GM06990 (cell line): ENCODE results near the gene PARVA.

Source experiments
- DNase-seq: peaks from one replicate; pipeline ENCODE4 v3.0.0-alpha.2; 2011; ENCODE audit not compliant: insufficient read length; ENCODE audit errors: extremely low read depth
- H3K27me3 ChIP-seq: replicated peaks from 2 replicates; pipeline ENCODE4 v1.6.0; 2011; ENCODE audit warnings: low read length; ENCODE audit not compliant: control insufficient read depth, insufficient read depth
- H3K36me3 ChIP-seq: 2 replicates; pipeline ENCODE4 v1.5.1; 2011; ENCODE audit warnings: low read length; ENCODE audit not compliant: control insufficient read depth, insufficient read depth
- H3K4me3 ChIP-seq: replicated peaks from 2 replicates; pipeline ENCODE4 v1.5.1; 2011; ENCODE audit warnings: low read depth, mild to moderate bottlenecking, control low read depth, low read length
- TF ChIP-seq, protein P1 (sequence below): IDR thresholded peaks from 2 replicates; pipeline ENCODE4 v1.5.1; 2011; ENCODE audit warnings: low read length, control low read depth, mild to moderate bottlenecking, inconsistent platforms; ENCODE audit not compliant: insufficient read depth, poor library complexity, severe bottlenecking

The PARVA gene

DNA sequence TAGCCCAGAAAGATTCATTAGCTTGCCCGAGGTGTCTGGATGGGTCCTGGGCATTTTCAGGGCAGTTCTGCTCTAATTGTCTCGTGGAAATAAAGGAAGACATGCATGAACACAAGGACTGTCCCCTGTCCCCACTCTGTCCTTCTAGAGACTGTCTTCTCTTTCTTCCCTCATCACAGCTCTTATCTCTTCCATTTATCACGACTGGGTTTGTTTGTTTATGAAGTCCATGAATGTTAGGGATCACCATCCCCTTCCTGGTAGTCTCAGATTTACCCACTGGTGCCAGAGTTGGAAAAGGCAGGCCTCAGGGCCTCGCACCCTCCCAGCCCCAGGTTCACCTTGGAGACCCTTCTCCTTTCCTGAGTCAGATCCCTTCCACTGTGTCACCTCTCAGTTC lies 134.8 kb downstream of the PARVA start:
- Histone ChIP-seq H3K27me3 (peaks cover 2% of the 10 kb centered on the region), H3K36me3 (no peaks in the 10 kb centered on the region), H3K4me3 (no peak overlapping the region)
- TF ChIP-seq, protein P1, sequence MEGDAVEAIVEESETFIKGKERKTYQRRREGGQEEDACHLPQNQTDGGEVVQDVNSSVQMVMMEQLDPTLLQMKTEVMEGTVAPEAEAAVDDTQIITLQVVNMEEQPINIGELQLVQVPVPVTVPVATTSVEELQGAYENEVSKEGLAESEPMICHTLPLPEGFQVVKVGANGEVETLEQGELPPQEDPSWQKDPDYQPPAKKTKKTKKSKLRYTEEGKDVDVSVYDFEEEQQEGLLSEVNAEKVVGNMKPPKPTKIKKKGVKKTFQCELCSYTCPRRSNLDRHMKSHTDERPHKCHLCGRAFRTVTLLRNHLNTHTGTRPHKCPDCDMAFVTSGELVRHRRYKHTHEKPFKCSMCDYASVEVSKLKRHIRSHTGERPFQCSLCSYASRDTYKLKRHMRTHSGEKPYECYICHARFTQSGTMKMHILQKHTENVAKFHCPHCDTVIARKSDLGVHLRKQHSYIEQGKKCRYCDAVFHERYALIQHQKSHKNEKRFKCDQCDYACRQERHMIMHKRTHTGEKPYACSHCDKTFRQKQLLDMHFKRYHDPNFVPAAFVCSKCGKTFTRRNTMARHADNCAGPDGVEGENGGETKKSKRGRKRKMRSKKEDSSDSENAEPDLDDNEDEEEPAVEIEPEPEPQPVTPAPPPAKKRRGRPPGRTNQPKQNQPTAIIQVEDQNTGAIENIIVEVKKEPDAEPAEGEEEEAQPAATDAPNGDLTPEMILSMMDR = no peak
- DNase-seq = no peak

GRCh38 chr11:12512826-12513395 lies 135.5 kb downstream of the PARVA start:
- no peak for DNase-seq
- H3K27me3 ChIP-seq = peaks cover 2% of the 10 kb centered on the region
- no peak overlapping the region for H3K4me3 ChIP-seq
- TF ChIP-seq, protein P1 = no peak
- H3K36me3 ChIP-seq = no peaks in the 10 kb centered on the region

- TF ChIP-seq, protein P1 = no peak
- no peak overlapping the region for H3K4me3 ChIP-seq
- peaks cover 2% of the 10 kb centered on the region for H3K27me3 ChIP-seq
- no peak for DNase-seq
- H3K36me3 ChIP-seq = no peaks in the 10 kb centered on the region
These were observed 139.2 kb downstream of the PARVA start for GRCh38 chr11:12516387-12517105.

DNA sequence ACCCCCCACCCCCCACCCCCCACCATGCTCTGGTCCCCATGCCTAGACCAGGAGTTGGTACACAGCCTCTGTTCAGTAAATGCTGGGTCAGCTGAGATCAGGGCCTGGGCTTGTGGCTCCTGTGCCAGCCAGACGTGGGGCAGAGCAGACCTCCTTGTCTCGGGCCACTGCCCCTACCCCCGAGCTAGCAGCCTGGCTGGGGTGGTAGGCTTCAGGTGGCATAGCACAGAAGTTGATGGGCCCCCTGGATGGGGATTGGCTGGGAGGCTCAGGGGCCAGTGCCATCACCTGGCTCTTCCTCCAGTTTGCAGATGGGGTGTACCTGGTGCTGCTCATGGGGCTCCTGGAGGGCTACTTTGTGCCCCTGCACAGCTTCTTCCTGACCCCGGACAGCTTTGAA lies 139.9 kb downstream of the PARVA start:
- Histone ChIP-seq H3K36me3 (no peaks in the 10 kb centered on the region), H3K27me3 (peaks cover 2% of the 10 kb centered on the region), H3K4me3 (no peak overlapping the region)
- no peak for DNase-seq
- TF ChIP-seq, protein P1 = no peak

DNA sequence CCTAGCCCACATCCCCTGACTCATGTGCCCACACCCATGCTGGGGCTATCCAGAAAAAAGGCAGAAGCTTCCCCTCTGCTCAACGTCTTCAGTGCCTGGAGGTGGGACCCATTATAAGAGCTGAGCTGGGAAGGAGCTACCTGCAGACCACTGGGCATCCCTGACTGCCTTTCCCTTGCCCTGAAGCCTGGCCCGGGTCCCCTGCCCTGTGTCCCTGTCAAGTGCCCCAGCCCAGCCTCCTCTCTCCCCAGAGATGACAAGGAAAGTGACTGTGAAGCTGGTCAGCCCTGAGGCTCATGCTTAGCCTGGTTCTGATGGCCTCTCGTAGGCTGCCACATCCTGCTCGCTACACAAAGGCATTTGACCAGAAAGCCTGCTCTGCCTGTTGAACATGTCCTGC lies 140.4 kb downstream of the PARVA start:
- TF ChIP-seq, protein P1 = no peak
- Histone ChIP-seq H3K27me3 (peaks cover 2% of the 10 kb centered on the region), H3K36me3 (no peaks in the 10 kb centered on the region), H3K4me3 (no peak overlapping the region)
- no peak for DNase-seq
